ENCODE results near the gene LMOD2.

GRCh38 chr7:123612024-123612423, 43.6 kb upstream of the LMOD2 start:
- TF ChIP-seq ZNF610 (tag by site-specific recombination; IDR thresholded peaks at IDR 0.05; ENCODE audit: borderline replicate concordance) (no peak), CTCF (tag by site-specific recombination; IDR thresholded peaks at IDR 0.05) (no peak), BCL11A (tag by site-specific recombination; IDR thresholded peaks at IDR 0.05; ENCODE audit: low read depth) (no peak), ZNF624 (tag by site-specific recombination; IDR thresholded peaks at IDR 0.05) (no peak), ZNF138 (tag by site-specific recombination; IDR thresholded peaks at IDR 0.05; ENCODE audit: borderline replicate concordance) (no peak), ZNF660 (tag by site-specific recombination; IDR thresholded peaks at IDR 0.05) (no peak), ZNF549 (tag by site-specific recombination; IDR thresholded peaks at IDR 0.05) (no peak), YY1 (tag by site-specific recombination; IDR thresholded peaks at IDR 0.05) (no peak), ZNF561 (tag by site-specific recombination; IDR thresholded peaks at IDR 0.05; ENCODE audit: borderline replicate concordance) (no peak), ZBTB49 (tag by site-specific recombination; IDR thresholded peaks at IDR 0.05; ENCODE audit: low read depth) (no peak), ZNF521 (tag by site-specific recombination; IDR thresholded peaks at IDR 0.05) (no peak), ZNF274 (IDR thresholded peaks at IDR 0.05; ENCODE audit: low read length) (no peak), ZNF274 (tag by site-specific recombination; IDR thresholded peaks at IDR 0.05; ENCODE audit: borderline replicate concordance) (no peak), ZNF623 (tag by site-specific recombination; IDR thresholded peaks at IDR 0.05) (no peak)
- TF ChIP-seq, protein P1, sequence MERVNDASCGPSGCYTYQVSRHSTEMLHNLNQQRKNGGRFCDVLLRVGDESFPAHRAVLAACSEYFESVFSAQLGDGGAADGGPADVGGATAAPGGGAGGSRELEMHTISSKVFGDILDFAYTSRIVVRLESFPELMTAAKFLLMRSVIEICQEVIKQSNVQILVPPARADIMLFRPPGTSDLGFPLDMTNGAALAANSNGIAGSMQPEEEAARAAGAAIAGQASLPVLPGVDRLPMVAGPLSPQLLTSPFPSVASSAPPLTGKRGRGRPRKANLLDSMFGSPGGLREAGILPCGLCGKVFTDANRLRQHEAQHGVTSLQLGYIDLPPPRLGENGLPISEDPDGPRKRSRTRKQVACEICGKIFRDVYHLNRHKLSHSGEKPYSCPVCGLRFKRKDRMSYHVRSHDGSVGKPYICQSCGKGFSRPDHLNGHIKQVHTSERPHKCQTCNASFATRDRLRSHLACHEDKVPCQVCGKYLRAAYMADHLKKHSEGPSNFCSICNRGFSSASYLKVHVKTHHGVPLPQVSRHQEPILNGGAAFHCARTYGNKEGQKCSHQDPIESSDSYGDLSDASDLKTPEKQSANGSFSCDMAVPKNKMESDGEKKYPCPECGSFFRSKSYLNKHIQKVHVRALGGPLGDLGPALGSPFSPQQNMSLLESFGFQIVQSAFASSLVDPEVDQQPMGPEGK (tag by site-specific recombination; IDR thresholded peaks at IDR 0.05), result no peak

All from HEK293 (cell line).